ENCODE measurements around the gene ACSL5.

GRCh38 chr10:112366992-112367391, 6.9 kb upstream of the ACSL5 start:
- no peak for TF ChIP-seq CTCF (conservative IDR thresholded peaks at IDR 0.05; ENCODE audit: low read depth, low read length)
- TF ChIP-seq EZH2 (IDR thresholded peaks at IDR 0.05; ENCODE audit: low read length, unreplicated experiment) = no peak
- no peak for TF ChIP-seq EZH2phosphoT487 (IDR thresholded peaks at IDR 0.05; ENCODE audit: borderline replicate concordance, low read length)

Measured in PC-3 (cell line).